Measurements from ENCODE around the gene MTMR10.

The MTMR10 gene

GRCh38 chr15:30990446-30991254, 778 bp downstream of the MTMR10 start:
- H3K4me3 ChIP-seq (ENCODE audit: low read depth, low read length) = peak overlapping the region; percentile 94
- TF ChIP-seq CTCF (IDR thresholded peaks at IDR 0.05; ENCODE audit: low read depth, low read length) = no peak
- H3K9me3 ChIP-seq = no peaks in the 10 kb centered on the region
- no peak for DNase-seq
- no peaks in the 10 kb centered on the region for H3K36me3 ChIP-seq
- H3K4me1 ChIP-seq = no peaks in the 10 kb centered on the region
- no peaks in the 10 kb centered on the region for H3K27me3 ChIP-seq

DNA sequence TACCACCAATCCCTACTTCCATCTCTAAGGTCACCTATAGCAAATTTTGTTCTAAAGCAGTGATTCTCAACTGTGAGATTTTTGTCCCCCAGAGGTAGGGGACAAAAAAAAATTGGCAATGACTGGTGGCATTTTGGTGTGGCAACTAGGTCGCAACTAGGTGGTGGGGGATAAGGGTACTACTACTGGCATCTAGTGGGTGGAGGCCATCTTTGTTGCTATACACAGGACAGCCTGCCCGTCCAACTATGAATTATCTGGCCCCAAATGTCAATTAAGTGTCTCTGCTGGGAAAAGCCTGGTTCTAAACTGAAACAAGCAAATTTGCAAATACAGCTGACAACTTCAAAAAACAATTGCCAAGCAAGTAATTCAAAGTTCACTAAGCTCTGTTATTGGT, 1.4 kb downstream of the MTMR10 start:
- H3K4me3 ChIP-seq (ENCODE audit: low read depth, low read length) = peak overlapping the region; percentile 94
- H3K4me1 ChIP-seq = peaks cover 1% of the 10 kb centered on the region
- no peaks in the 10 kb centered on the region for H3K36me3 ChIP-seq
- no peak for DNase-seq
- no peak for TF ChIP-seq CTCF (IDR thresholded peaks at IDR 0.05; ENCODE audit: low read depth, low read length)
- no peaks in the 10 kb centered on the region for H3K27me3 ChIP-seq
- no peaks in the 10 kb centered on the region for H3K9me3 ChIP-seq

DNA sequence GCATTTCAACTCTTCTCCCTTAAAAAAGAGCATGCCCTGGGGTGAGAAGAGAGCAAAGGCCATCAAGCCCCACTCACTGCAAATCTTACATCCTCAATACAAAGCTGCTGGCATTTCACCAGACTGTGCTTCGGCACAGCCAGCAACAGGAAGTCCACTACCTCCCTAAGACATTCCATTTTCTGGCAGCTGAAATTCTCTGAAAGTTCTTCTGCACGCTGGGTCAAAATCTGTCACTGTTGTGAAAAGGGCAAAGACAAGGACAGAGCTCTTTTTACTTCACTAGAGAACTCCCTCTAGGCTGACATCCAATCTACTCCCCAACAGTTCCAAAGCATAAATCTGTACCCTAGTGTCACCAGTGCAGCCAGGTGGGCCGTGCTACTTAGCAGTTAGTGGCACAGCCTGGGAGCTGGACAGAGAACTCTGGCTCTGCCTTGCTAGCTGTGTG, 6.3 kb downstream of the MTMR10 start:
- no peaks in the 10 kb centered on the region; the same call in 1 of the 2 replicates for H3K36me3 ChIP-seq
- no peak for DNase-seq
- peaks cover 8% of the 10 kb centered on the region for H3K4me1 ChIP-seq
- H3K27me3 ChIP-seq = no peaks in the 10 kb centered on the region
- no peaks in the 10 kb centered on the region for H3K9me3 ChIP-seq
- no peak overlapping the region for H3K4me3 ChIP-seq (ENCODE audit: low read depth, low read length)
- TF ChIP-seq CTCF (IDR thresholded peaks at IDR 0.05; ENCODE audit: low read depth, low read length) = no peak

GRCh38 chr15:30984542-30984941, 6.9 kb downstream of the MTMR10 start:
- Histone ChIP-seq H3K36me3 (no peaks in the 10 kb centered on the region; the same call in 1 of the 2 replicates), H3K4me3 (ENCODE audit: low read depth, low read length) (no peak overlapping the region)

DNA sequence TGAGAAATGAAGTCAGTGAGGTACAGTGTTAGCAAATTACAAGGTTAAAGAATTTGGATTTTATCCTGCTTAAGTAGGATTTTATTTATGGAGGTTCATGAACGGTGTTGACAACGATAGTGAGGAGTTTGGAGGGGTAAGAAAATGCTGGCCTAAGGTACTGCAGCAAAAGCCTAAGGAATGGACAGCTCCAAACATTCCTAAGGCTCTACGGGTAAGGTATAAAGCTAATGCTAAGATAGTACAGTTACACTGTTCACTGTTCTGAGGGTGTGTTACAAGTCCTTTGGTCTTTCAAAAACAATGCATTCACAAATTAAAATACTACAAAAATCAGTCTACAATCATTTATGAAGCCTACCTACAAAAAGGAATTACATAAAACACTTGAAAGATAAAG, 7.3 kb downstream of the MTMR10 start:
- DNase-seq = no peak
- Histone ChIP-seq H3K36me3 (no peaks in the 10 kb centered on the region; the same call in 1 of the 2 replicates), H3K9me3 (no peaks in the 10 kb centered on the region), H3K27me3 (no peaks in the 10 kb centered on the region), H3K4me3 (ENCODE audit: low read depth, low read length) (no peak overlapping the region), H3K4me1 (peaks cover 8% of the 10 kb centered on the region)
- no peak for TF ChIP-seq CTCF (IDR thresholded peaks at IDR 0.05; ENCODE audit: low read depth, low read length)

More at GRCh38 chr15:30984542-30984941, 6.9 kb downstream of the MTMR10 start:
- peak; percentile 17 for DNase-seq
- Histone ChIP-seq H3K9me3 (no peaks in the 10 kb centered on the region), H3K27me3 (no peaks in the 10 kb centered on the region), H3K4me1 (peaks cover 8% of the 10 kb centered on the region)
- TF ChIP-seq CTCF (IDR thresholded peaks at IDR 0.05; ENCODE audit: low read depth, low read length) = no peak

DNA sequence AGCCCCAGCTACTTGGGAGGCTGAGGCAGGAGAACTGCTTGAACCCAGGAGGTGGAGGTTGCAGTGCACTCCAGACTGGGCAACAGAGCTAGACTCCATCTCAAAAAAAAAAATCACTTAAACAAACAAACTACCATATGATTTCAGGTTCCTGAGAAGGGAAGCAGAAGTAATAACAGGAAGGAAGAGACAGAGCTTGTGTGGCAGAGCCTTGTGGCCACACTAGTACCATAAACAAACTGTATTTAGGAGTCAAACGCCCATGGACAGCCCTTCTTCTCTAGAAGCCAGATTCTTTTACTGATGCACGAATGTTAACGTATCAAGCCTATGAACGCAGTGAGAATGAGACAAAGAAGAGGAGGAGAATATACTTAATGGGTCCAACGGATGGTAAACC, 12.0 kb downstream of the MTMR10 start:
- H3K36me3 ChIP-seq = no peaks in the 10 kb centered on the region; the same call in 1 of the 2 replicates
- TF ChIP-seq CTCF (IDR thresholded peaks at IDR 0.05; ENCODE audit: low read depth, low read length) = no peak
- DNase-seq = no peak
- H3K4me1 ChIP-seq = peaks cover 3% of the 10 kb centered on the region; the same call in 1 of the 2 replicates
- H3K27me3 ChIP-seq = no peaks in the 10 kb centered on the region
- no peaks in the 10 kb centered on the region for H3K9me3 ChIP-seq
- H3K4me3 ChIP-seq (ENCODE audit: low read depth, low read length) = no peak overlapping the region

Measured in BE2C (cell line).